ENCODE results near the gene OSTN. TPM values are rescaled to one million over a fixed set of nuclear protein-coding genes. Genes with fewer than 3 reads are reported as not detected.
"Not testable (repeated sequence)": the region's sequence is repeated elsewhere in the genome, so short reads cannot be mapped to it uniquely, and the experiment has no call there.

Gene OSTN, protein sequence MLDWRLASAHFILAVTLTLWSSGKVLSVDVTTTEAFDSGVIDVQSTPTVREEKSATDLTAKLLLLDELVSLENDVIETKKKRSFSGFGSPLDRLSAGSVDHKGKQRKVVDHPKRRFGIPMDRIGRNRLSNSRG
- not detected in 2 replicates for total RNA-seq

DNA sequence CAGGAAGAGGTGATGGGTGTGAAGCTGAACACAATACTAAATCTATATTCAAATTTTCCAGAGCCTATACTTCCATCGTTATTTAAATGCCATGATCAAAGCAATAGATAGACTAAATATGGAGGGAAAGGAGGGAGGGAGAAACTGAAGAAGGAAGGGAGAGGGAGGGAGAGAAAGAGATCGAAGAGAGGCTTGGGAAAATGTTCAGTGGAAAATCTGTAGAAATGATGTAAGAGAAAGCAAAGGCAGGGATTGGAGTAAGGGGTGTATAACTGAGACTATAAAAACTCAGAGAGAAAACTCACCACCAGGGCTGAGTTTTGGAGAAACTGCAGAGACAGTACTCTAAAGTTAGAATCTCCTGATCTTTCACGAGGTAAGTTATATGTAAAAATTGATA, at the start of gene OSTN:
TSS of gene OSTN (plus strand) at position 310 of the 400 bp plus-strand sequence. CDS start 13,292 bp downstream, outside the sequence.
- intact Hi-C loops (cut with micrococcal nuclease) = loop anchor here (1.0 kb wide), 1 partner anchor 40 kb away; no protein-coding TSS in a partner anchor
- H3K27ac Mint-ChIP-seq = no peak within 1 kb of the TSS
- H3K36me3 Mint-ChIP-seq (ENCODE audit: low read depth) = no peaks in the 10 kb centered on the region
- H3K4me1 Mint-ChIP-seq (ENCODE audit: low read depth) = no peaks in the 10 kb centered on the region
- H3K4me3 Mint-ChIP-seq = no peak within 1 kb of the TSS
- no peaks in the 10 kb centered on the region for H3K9me3 Mint-ChIP-seq
- no peak for DNase-seq (ENCODE audit: low spot score)
- H3K27me3 Mint-ChIP-seq (ENCODE audit: insufficient read depth) = no peaks in the 10 kb centered on the region

DNA sequence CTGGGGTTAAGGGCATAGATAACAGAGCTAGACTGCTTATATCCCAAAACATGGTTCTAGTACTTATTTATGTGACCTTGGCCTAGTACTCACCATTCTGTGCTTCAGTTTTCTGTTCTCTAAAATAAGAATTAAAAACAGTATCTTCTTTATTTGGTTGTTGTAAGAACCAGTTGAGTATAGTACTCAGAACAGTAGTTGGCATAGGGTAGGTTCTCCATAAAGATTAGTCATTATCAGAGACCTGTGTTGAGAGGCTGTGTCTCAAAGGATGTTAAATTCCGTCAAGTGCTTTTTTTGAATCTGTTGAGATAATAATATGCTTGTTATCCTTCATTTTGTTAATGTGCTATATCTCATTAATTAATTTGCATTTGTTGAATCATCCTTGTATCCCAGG, 47.4 kb upstream of the OSTN start:
- H3K4me3 Mint-ChIP-seq = no peak overlapping the region
- no peaks in the 10 kb centered on the region for H3K4me1 Mint-ChIP-seq (ENCODE audit: low read depth)
- no peak overlapping the region for H3K27ac Mint-ChIP-seq

DNA sequence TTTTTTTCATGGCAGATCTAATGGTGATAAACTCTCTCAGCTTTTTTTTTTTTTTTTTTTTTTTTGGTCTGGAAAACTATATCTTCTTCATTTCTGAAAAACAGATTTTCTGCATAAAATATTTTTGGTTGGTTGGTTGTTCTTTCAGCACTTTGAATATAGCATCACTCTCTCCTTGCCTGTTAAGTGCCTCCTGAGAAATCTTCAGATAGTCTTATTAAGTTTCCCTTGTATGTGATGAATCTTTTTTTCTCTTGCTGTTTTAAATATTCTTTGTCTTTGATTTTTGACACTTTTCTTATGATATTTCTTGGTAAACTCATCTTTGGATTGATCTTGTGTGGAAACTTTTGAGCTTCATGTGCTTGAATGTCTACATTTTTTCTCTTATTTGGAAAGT, 44.2 kb upstream of the OSTN start:
- no peak for DNase-seq (ENCODE audit: low spot score)
- Mint-ChIP-seq H3K27me3 (ENCODE audit: insufficient read depth) (no peaks in the 10 kb centered on the region), H3K36me3 (ENCODE audit: low read depth) (no peaks in the 10 kb centered on the region), H3K4me3 (no peak overlapping the region), H3K4me1 (ENCODE audit: low read depth) (no peaks in the 10 kb centered on the region), H3K9me3 (peaks cover 21% of the 10 kb centered on the region), H3K27ac (no peak overlapping the region)
- intact Hi-C loops (cut with micrococcal nuclease) = no loop called here

More for the DNA sequence above, 47.4 kb upstream of the OSTN start:
- H3K36me3 Mint-ChIP-seq (ENCODE audit: low read depth) = no peaks in the 10 kb centered on the region
- H3K27me3 Mint-ChIP-seq (ENCODE audit: insufficient read depth) = no peaks in the 10 kb centered on the region
- peaks cover 22% of the 10 kb centered on the region for H3K9me3 Mint-ChIP-seq
- no peak for DNase-seq (ENCODE audit: low spot score)
- intact Hi-C loops (cut with micrococcal nuclease) = no loop called here

DNA sequence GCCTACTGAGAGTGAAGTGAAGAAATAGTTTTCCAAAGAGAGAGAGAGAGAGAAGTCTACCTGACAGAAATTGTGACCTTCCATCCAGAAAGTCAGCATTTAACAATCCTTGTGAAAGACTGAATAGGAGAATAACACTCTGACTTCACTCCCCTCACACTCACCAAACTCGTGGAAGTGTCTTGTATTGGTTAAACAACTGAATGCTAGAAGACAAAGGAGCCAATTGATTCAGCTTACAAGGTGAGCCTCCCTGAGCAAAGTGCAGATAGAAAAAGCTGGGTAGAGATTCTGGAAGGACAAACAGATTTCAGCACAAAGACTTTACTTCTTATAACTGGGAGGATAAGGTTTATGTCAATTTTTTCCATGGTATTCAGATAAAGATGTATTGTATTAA, 40.8 kb upstream of the OSTN start:
- Mint-ChIP-seq H3K27me3 (ENCODE audit: insufficient read depth) (no peaks in the 10 kb centered on the region), H3K4me1 (ENCODE audit: low read depth) (no peaks in the 10 kb centered on the region), H3K9me3 (peaks cover 21% of the 10 kb centered on the region), H3K36me3 (ENCODE audit: low read depth) (no peaks in the 10 kb centered on the region), H3K27ac (no peak overlapping the region), H3K4me3 (no peak overlapping the region)
- intact Hi-C loops (cut with micrococcal nuclease) = no loop called here
- DNase-seq (ENCODE audit: low spot score) = no peak

DNA sequence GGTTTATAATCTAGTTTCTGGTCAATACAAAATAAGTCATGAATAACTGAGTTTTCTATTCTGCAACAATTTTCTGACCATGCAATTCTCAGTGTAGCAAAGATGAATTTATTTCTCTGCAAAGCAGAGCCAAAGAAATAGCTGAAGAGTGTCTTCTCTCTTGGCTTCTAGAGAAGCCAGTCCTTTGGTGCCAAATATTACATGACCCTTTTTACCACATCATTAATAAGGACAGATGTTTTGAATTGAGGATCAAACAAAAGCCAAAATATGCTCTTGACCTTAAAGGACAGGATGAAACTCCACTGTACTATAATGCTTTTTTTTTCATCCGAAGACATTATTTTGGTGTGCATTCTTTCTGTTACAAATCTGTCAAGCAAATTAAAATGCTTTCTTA, 40.2 kb upstream of the OSTN start:
- no peak for DNase-seq (ENCODE audit: low spot score)
- Mint-ChIP-seq H3K36me3 (ENCODE audit: low read depth) (no peaks in the 10 kb centered on the region), H3K27ac (no peak overlapping the region), H3K4me1 (ENCODE audit: low read depth) (no peaks in the 10 kb centered on the region), H3K4me3 (no peak overlapping the region), H3K9me3 (peaks cover 16% of the 10 kb centered on the region), H3K27me3 (ENCODE audit: insufficient read depth) (no peaks in the 10 kb centered on the region)
- intact Hi-C loops (cut with micrococcal nuclease) = no loop called here

DNA sequence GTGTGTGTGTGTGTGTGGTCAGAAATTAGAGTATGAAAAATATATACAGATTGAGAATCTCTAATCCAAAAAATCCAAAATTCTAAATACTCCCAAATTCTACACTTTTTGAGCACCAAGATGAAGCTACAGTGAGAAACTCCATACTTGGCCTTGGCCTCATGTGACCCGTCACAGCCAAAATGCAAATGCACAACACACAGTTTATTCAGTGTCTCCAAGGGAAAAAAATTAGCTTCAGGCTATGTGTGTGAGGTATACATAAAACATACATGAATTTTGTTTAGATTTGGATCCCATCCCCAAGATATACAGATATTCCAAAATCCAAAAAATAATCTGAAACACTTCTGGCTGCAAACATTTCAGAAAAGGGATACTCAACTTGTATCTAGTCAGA, 33.2 kb upstream of the OSTN start:
- Mint-ChIP-seq H3K27ac (no peak overlapping the region), H3K4me1 (ENCODE audit: low read depth) (no peaks in the 10 kb centered on the region), H3K4me3 (no peak overlapping the region), H3K9me3 (no peaks in the 10 kb centered on the region), H3K27me3 (ENCODE audit: insufficient read depth) (no peaks in the 10 kb centered on the region), H3K36me3 (ENCODE audit: low read depth) (no peaks in the 10 kb centered on the region)
- intact Hi-C loops (cut with micrococcal nuclease) = no loop called here
- DNase-seq (ENCODE audit: low spot score) = no peak

DNA sequence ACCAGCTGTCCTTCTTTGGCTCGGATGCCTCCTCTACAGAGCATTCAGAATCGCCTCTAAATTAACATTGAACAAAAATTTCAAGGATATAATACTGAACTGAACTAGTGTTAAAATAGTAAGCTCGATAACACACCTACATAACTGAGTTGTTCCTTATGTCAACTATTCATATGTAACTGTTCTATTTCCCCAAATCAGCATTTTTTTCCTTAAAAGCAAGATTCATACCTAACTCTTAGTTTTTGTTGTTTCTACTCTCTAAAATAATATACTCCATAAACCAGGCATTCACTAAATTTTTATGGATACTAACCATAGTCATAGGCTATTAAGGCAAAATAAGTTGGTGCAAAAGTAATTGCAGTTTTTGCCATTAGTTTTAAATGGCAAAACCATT, 32.7 kb upstream of the OSTN start:
- H3K27me3 Mint-ChIP-seq (ENCODE audit: insufficient read depth) = no peaks in the 10 kb centered on the region
- H3K36me3 Mint-ChIP-seq (ENCODE audit: low read depth) = no peaks in the 10 kb centered on the region
- no peak overlapping the region for H3K27ac Mint-ChIP-seq
- H3K4me1 Mint-ChIP-seq (ENCODE audit: low read depth) = no peaks in the 10 kb centered on the region
- H3K4me3 Mint-ChIP-seq = no peak overlapping the region
- intact Hi-C loops (cut with micrococcal nuclease) = no loop called here
- DNase-seq (ENCODE audit: low spot score) = no peak
- H3K9me3 Mint-ChIP-seq = no peaks in the 10 kb centered on the region

DNA sequence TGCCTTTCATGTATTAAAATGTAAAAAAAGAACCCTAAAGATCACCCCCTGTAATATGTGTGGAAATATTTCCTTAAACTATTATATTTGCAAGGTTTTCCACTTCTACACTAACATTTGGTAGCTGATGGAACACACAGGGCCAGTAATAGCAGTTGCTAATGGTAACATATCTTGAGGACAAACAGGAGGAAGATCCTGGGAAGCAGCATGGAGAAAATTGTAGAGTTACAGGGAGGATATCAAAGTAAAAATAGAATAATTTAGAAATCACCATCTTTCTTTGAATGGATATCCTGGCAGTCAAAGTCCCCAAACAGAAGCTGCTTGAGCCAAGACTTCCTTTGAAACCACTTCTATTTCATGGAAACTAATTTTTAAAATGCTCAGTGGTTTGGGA, 29.5 kb upstream of the OSTN start:
- no peak overlapping the region for H3K4me3 Mint-ChIP-seq
- H3K36me3 Mint-ChIP-seq (ENCODE audit: low read depth) = no peaks in the 10 kb centered on the region
- no peaks in the 10 kb centered on the region for H3K9me3 Mint-ChIP-seq
- no peaks in the 10 kb centered on the region for H3K4me1 Mint-ChIP-seq (ENCODE audit: low read depth)
- H3K27me3 Mint-ChIP-seq (ENCODE audit: insufficient read depth) = no peaks in the 10 kb centered on the region
- intact Hi-C loops (cut with micrococcal nuclease) = no loop called here
- no peak overlapping the region for H3K27ac Mint-ChIP-seq
- no peak for DNase-seq (ENCODE audit: low spot score)

DNA sequence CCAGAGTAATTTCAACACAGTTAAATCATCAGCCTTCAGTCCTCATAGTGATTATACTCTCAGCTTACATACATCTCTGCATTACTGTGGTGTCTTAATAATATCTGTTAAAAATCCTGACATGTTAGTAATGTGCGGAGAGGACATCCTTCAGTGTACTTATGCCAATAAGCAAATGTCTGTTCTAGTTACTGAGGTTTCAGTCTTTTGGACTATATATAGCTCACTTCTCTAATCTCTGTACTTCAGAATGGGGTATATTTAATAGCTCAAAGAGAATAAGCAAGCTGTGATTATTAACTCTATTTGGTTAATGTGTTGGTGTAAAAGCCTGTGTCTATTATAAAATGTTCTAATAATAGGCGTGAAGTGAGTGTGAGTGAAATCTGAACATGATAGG, 28.9 kb upstream of the OSTN start:
- Mint-ChIP-seq H3K4me3 (no peak overlapping the region), H3K27me3 (ENCODE audit: insufficient read depth) (no peaks in the 10 kb centered on the region), H3K27ac (no peak overlapping the region), H3K4me1 (ENCODE audit: low read depth) (no peaks in the 10 kb centered on the region), H3K36me3 (ENCODE audit: low read depth) (no peaks in the 10 kb centered on the region), H3K9me3 (no peaks in the 10 kb centered on the region)
- intact Hi-C loops (cut with micrococcal nuclease) = no loop called here
- no peak for DNase-seq (ENCODE audit: low spot score)

DNA sequence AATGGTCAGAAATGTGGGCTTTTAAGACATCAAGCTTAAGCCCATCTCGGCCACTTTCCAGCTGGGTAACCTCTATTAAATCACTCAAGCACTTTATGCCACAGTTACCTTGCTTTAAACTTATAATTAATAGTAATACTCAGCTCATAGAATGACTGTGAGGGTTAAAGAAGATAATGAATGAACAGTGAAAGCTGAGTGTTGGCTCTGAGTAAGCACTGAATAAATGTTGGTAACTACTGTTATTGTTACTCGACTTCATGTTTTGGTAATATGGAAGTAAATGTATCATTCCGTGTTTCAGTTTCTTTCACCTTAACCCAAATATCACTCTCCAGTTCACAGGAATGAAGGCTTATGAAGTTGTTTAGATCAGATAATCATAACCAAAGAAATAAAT, 23.9 kb upstream of the OSTN start:
- no peak overlapping the region for H3K27ac Mint-ChIP-seq
- no peaks in the 10 kb centered on the region for H3K9me3 Mint-ChIP-seq
- DNase-seq (ENCODE audit: low spot score) = no peak
- H3K27me3 Mint-ChIP-seq (ENCODE audit: insufficient read depth) = no peaks in the 10 kb centered on the region
- no peaks in the 10 kb centered on the region for H3K4me1 Mint-ChIP-seq (ENCODE audit: low read depth)
- H3K36me3 Mint-ChIP-seq (ENCODE audit: low read depth) = no peaks in the 10 kb centered on the region
- no peak overlapping the region for H3K4me3 Mint-ChIP-seq
- intact Hi-C loops (cut with micrococcal nuclease) = no loop called here

DNA sequence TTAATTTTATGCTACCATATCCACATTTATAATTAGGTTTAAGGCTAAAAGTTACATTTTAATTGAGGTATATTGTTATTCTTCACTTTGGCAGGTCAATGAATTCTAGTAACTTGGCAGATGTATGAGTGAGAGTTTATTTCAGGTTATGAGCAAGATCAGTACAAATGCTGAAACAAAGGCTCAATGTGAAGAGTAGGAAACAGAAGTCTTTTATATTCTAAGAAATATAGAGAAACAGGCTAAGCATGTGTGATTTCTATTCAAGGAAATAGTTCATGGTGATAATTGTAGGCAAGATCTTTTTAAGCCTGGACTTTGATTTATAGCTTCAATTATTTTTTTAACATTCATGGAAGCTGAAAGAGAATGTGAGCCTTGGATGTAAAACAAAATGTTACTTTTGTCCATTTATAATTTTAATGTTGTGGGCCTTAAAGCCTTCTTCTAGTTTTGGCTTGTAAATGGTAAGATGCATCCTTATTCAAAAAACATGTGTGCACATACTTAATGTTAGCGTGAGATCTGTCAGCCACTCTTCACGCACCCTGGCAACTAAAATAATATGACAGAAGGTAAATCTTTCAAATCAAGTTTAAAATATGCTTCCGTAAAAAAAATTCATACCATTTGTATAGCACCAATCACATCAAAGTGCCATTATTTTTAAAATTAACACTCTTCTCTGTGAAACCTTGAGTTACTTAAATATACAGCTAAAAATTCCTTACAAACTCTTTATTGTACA, 22.8 kb upstream of the OSTN start:
- Mint-ChIP-seq H3K27ac (no peak overlapping the region), H3K27me3 (ENCODE audit: insufficient read depth) (no peaks in the 10 kb centered on the region), H3K4me1 (ENCODE audit: low read depth) (no peaks in the 10 kb centered on the region), H3K36me3 (ENCODE audit: low read depth) (no peaks in the 10 kb centered on the region), H3K9me3 (no peaks in the 10 kb centered on the region), H3K4me3 (no peak overlapping the region)
- intact Hi-C loops (cut with micrococcal nuclease) = no loop called here
- DNase-seq (ENCODE audit: low spot score) = no peak

DNA sequence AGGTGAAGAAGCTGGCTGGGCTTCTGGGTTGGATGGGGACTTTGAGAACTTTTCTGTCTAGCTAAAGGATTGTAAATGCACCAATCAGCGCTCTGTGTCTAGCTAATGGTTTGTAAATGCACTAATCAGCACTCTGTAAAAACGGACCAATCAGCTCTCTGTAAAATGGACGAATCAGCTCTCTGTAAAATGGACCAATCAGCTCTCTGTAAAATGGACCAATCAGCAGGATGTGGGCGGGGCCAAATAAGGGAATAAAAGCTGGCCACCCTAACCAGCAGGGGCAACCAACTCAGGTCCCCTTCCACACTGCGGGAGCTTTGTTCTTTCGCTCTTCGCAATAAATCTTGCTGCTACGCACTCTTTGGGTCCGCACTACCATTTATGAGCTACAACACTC, 13.7 kb upstream of the OSTN start:
- H3K27me3 Mint-ChIP-seq (ENCODE audit: insufficient read depth); DNase-seq (ENCODE audit: low spot score); H3K27ac Mint-ChIP-seq; H3K36me3 Mint-ChIP-seq (ENCODE audit: low read depth); intact Hi-C loops (cut with micrococcal nuclease); H3K4me1 Mint-ChIP-seq (ENCODE audit: low read depth); H3K4me3 Mint-ChIP-seq: not testable (repeated sequence)
- peaks cover 11% of the 10 kb centered on the region for H3K9me3 Mint-ChIP-seq

DNA sequence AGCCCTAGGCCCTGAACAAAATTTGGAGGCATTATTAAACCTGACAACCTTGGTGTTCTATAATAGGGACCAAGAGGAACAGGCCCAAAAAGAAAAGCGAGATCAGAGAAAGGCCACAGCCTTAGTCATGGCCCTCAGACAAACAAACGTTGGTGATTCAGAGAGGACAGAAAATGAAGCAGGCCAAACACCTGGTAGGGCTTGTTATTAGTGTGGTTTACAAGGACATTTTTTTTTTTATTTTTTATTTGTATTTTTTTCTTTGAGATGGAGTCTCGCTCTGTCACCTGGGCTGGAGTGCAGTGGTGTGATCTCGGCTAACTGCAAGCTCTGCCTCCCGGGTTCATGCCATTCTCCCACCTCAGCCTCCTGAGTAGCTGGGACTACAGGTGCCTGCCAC, 10.8 kb upstream of the OSTN start:
- peaks cover 17% of the 10 kb centered on the region for H3K9me3 Mint-ChIP-seq
- not testable (repeated sequence) for H3K27ac Mint-ChIP-seq

DNA sequence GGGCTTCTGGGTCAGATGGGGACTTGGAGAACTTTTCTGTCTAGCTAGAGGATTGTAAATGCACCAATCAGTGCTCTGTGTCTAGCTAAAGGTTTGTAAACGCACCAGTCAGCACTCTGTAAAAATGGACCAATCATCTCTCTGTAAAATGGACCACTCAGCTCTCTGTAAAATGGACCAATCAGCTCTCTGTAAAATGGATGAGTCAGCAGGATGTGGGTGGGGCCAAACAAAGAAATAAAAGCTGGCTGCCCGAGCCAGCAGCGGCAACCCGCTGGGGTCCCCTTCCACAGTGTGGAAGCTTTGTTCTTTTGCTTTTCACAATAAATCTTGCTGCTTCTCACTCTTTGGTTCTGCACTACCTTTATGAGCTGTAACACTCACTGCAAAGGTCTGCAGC, 6.8 kb upstream of the OSTN start:
- DNase-seq (ENCODE audit: low spot score); H3K4me3 Mint-ChIP-seq; H3K27me3 Mint-ChIP-seq (ENCODE audit: insufficient read depth); H3K4me1 Mint-ChIP-seq (ENCODE audit: low read depth); H3K27ac Mint-ChIP-seq; H3K36me3 Mint-ChIP-seq (ENCODE audit: low read depth); intact Hi-C loops (cut with micrococcal nuclease): not testable (repeated sequence)
- H3K9me3 Mint-ChIP-seq = peaks cover 12% of the 10 kb centered on the region

More for the DNA sequence above, 10.8 kb upstream of the OSTN start:
- H3K27me3 Mint-ChIP-seq (ENCODE audit: insufficient read depth); intact Hi-C loops (cut with micrococcal nuclease); H3K36me3 Mint-ChIP-seq (ENCODE audit: low read depth); H3K4me1 Mint-ChIP-seq (ENCODE audit: low read depth); H3K4me3 Mint-ChIP-seq; DNase-seq (ENCODE audit: low spot score): not testable (repeated sequence)

Data from activated T-helper 1 cell treated with anti-CD3 and anti-CD28 coated beads, Interleukin-12 subunit alpha, Interleukin-12 subunit beta, Interleukin-2, Interleukin-4 antibody, amounts not matched to agents 30 ng/mL and 10 ng/mL and 1 ng/mL, durations not matched to agents 14 hours and 24 hours and 36 hours (primary cell).